HG03159 (cell line): Measurements from ENCODE around the gene TTLL12.
A peak's percentile ranks its signal among the peaks of the same experiment; 100 is the strongest.
"Not testable (repeated sequence)": the region's sequence is repeated elsewhere in the genome, so short reads cannot be mapped to it uniquely, and the experiment has no call there.

ENCODE experiments used
- ATAC-seq: cut with Tn5 transposase; IDR thresholded peaks from one replicate; pipeline ENCODE4 v1.9.1; 2021; ENCODE audit warnings: mild to moderate bottlenecking, moderate library complexity; ENCODE audit not compliant: unreplicated experiment

The TTLL12 gene

DNA sequence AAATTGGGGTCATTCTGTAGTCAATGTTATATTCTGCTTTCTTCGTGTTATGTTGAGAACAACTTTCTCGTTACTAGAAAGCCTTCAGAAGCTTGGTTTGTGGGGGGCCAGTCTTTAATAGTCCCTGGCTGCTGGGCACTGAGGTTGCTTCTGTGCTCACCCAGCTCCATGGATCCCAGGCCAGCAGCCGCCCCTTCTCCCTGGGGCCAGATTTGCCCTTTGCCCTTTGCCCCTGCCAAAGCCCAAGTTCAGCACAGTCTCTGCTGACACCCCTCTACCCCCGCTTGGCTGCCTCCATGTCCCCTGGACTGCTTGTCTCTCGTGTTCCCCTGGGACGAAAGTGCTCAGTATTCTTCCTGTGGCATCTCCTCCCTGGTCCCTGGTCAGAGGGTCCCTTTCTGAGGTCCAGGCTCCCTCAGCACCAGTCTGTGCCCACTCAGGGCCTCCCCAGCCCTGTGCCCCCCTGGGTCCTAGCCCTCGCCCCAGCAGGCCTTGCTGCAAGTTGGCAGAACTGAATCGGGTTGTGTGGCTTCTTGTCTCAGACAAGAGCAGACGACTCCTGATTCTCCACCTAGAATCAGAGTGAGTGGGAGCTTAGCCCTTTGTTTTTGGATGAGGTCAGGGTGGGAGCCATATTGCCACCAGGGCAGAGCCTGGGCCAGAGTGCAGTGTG lies 28.9 kb downstream of the TTLL12 start:
- ATAC-seq, result no peak

DNA sequence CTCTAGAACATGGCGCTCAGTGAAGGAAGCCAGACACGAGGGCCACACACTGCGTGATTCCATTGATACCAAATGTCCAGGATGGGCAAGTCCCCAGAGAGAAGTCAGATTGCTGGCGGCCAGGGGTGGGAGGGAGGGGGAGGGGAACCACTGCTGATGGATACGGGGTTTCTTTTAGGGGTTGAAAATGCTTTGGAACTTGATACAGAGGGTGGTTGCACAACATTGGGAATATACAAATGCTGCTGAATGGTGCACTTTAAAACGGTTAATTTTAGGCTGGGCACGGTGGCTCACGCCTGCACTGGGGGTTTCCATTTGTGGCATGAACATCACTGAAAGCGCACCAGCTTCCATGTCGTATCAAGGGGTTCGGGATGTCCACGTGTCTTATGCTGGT lies 30.5 kb downstream of the TTLL12 start:
- no peak for ATAC-seq

- ATAC-seq, result no peak
These were observed 31.1 kb downstream of the TTLL12 start for GRCh38 chr22:43155789-43156188.

GRCh38 chr22:43154887-43155536 lies 31.9 kb downstream of the TTLL12 start:
- ATAC-seq, result no peak

DNA sequence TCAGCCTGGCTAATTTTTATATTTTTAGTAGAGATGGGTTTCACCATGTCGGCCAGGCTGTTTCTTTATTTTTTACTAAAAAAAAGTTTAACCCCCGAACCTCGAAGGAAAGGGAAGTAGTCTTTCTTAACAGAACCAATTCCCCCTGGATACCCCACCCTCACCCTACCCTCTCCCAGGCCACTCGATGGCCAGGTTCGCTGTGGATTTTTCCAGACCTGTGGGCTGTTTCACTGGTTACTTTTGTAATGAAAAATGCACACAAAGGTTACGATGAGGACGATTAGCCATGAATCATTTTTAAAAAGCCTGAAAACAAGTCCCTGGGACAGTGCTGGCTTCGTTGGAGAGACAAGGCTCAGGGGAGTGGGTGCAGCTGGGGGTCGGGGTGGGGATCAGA lies 33.0 kb downstream of the TTLL12 start:
- ATAC-seq, result no peak

- no peak for ATAC-seq
These were observed 34.4 kb downstream of the TTLL12 start for GRCh38 chr22:43152357-43153071.

- no peak for ATAC-seq
These were observed 35.0 kb downstream of the TTLL12 start for GRCh38 chr22:43152003-43152356.

DNA sequence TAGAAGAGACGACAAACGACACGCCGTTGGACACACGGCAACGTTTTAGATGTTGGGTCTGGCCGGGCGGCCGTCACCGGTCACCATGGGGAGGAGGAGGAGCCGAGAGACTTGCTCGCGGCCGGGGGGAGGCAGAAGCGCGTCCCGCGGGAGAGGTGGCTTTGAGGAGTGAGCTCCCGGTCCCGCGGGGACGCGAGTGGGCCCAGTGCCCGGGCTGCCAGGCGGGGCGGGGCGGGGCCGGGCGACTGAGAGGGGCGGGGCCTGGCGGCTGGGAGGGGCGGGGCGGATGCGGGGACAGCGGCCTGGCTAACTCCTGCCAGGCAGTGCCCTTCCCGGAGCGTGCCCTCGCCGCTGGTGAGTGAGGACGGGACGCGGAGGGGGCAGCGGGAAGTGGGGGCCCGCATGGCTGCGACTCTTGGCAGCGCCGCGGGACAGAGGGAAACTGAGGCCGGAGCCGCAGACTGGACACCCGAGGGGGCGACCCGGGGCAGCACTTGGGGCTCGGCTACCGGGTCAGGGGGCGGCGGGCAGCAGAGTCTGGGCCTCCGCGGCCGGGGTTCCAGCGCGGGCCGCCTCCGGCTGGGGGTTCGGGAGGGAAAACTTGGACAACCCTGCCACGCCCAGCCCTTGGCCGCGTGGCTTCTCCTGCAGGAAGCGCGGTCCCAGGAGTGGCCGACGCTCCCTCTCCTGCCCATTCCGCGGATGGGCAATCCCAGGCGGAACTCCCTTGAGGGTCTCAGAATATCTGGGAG lies 35.5 kb downstream of the TTLL12 start, which contains the start of gene TSPO:
Gene TSPO (plus strand): TSS at position 309 of the 752 bp plus-strand sequence. CDS start 7,680 bp downstream, outside the sequence.
- ATAC-seq, result no peak

DNA sequence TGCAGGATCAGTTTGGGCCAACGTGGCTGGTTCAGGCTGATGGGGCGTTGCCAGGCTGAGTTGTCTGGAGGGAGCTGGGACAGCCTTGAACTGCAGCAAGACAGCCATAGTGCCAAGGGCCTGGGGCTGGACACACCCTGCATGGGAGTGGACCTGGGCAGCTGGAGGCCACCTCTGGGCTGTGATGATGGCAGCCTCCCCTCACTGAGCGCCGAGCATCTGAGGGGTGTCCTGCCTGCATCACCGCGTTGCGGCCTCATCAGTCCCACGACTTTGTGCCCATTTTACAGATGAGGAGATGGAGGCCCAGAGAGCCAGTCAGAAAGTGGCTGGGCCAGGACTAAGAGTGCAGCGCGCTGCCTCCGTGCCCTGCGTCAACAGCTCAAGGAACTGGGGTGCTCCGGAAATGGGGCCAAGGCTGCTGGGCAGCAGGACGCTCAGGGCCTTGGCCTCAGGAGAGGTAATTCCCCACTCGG lies 36.2 kb downstream of the TTLL12 start:
- ATAC-seq, result no peak

DNA sequence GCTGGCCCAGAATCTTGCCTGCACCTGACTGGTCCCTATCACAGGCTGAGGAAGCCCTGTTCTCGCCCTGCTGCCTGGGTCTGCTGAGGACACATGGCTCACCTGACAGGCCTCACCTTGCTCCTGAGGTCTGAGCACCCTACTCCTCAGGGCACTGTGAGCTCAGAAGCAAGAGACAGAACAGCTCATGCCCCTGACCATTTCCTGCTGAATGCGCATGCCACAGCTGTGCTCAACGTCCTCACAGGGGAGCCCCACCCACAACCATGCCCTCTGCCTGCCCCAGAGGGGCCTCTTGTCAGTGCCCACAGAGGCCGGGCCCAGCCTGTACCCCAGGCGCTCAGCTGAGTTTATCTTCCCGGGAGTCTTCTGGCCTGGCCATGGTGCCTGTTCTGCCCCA lies 38.4 kb downstream of the TTLL12 start:
- ATAC-seq, result no peak

DNA sequence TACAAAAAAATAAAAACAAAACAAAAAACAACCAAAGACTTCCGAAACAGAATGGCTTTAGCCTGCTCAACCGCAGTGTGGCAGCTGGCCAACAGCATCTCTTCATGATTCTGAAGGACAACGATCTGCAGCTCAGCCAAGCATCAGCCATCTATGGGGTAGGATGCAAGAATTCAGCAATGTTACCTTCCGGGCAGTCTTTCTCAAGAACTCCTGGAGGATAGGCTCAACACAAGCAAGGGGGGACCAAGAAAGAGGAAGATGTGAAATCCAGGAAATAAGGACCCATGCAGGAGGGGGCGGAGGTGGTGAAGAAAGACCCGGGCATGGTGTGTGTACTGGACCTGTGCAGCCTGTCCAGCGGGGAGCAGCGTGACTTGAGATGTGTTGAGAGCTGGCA lies 39.1 kb downstream of the TTLL12 start:
- no peak for ATAC-seq

DNA sequence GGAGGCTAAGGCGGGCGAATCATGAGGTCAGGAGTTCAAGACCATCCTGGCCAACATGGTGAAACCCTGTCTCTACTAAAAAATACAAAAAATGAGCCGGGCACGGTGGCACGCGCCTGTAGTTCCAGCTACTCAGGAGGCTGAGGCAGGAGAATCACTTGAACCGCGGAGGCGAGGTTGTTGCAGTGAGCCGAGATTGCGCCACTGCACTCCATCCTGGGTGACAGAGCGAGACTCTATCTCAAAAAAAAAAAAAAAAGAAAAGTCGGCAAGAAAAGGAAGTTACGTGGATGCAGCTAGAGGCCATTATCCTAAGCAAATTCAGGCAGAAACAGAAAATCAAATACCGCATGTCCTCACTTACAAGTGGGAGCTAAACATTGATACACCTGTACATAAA lies 40.6 kb downstream of the TTLL12 start:
- not testable (repeated sequence) for ATAC-seq

DNA sequence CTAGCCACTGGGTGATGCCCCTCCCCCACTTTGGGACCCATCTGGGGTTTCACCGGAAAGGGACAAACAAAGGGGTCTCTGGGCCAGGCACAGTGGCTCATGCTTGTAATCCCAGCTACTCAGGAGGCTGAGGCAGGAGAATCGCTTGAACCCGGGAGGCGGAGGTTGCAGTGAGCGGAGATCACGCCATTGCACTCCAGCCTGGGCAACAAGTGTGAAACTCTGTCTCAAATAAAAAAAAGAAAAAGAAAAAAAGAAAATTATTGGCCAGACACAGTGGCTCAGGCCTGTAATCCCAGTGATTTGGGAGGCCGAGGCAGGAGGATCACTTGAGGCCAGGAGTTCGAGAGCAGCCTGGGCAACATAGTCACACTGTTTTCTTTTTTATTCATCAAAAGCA lies 41.6 kb downstream of the TTLL12 start:
- not testable (repeated sequence) for ATAC-seq

DNA sequence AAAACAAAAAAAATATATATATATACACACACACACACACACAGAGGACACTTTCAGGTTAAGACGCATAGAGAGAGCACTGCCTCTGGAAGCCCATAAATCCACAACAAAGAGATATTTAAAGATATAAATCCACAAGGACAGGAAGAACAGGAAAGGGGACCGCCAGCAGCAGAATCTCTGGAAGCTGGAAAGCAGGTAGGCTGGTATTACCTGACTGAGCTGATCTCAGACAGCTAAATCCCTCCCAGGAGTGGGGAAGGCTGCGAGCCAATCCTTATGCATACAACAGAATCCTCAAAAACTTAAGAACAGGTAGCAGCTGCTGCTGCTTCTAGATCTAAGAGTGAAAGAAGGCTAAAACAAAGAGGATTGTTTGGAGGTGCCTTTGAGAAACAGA lies 42.0 kb downstream of the TTLL12 start:
- no peak for ATAC-seq

- peak; percentile 77 for ATAC-seq
These were observed 43.9 kb downstream of the TTLL12 start, which contains the start of gene MCAT for GRCh38 chr22:43142880-43143562. MCAT (minus strand) TSS chr22:43143398; CDS start chr22:43143348, 50 bp downstream.

- ATAC-seq, result no peak
These were observed 50.1 kb downstream of the TTLL12 start for GRCh38 chr22:43136801-43137200.

DNA sequence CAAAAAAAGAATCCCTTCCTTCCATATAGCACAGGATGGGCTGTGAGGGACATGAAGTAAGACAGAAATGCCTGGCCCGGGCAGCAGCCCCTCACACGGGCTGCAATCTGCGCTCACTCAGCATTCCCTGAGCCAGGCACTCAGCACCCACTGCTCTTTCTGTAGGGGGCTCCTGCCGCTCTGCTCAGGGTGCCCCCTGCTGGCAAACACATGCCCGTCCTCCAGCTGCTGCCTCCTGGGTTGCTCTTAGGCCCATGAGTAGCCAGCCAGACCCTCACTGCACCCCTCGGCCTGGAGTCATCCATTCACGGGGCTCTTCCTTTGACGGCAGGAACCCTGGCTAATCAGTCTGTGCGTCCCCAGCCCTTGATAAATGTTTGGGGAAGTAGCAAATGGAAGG lies 50.7 kb downstream of the TTLL12 start:
- ATAC-seq, result no peak

- ATAC-seq, result no peak
These were observed 51.4 kb downstream of the TTLL12 start for GRCh38 chr22:43135565-43135964.

DNA sequence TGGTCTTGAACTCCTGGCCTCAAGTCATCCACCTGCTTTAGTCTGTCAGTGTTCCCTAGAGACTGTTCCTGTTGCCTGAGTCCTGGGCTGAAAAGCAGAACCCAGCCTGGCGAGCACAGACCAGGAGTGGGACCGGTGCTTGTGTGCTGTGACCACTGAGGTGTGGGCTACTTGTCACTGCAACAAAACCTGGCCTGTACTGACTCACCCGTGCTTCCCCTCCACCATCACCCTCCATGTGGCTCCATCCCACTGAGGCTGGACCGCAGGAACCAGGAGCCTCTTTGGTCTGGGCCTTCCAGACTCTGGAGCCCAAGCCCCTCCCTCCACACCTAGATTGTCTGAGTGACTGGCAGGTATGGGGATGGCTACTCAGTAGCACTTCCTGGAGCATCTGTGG lies 52.4 kb downstream of the TTLL12 start:
- ATAC-seq, result no peak

GRCh38 chr22:43133401-43133800 lies 53.5 kb downstream of the TTLL12 start:
- no peak for ATAC-seq
